HEK293 (cell line): Measurements from ENCODE around the gene NDUFA8.

ENCODE experiments used
- CTCF ChIA-PET: fragments of 350-600 bp; formaldehyde crosslinking; extraction: SDS; loops from one replicate; lab custom pipeline; 2021; ENCODE audit warnings: antibody characterized with exemption; lab: Yijun Ruan, JAX
- POLR2A ChIA-PET: fragments of 300-600 bp; formaldehyde crosslinking; extraction: SDS; loops from one replicate; lab custom pipeline; 2020; ENCODE audit warnings: antibody characterized with exemption, inconsistent platforms; lab: Yijun Ruan, JAX
- H3K27ac ChIP-seq: fragments of 200-500 bp; sonication (Bioruptor generic); 2 replicates; pipeline ENCODE4 v1.5.1; 2014; ENCODE audit warnings: low read depth, low read length, control low read depth, inconsistent platforms; ENCODE audit errors: extremely low read depth
- H3K36me3 ChIP-seq, 2 experiments: fragments of 200-500 bp in 1 of 2; sonication (Bioruptor generic) in 1 of 2; 1 replicate in 1 of 2; 2 replicates in 1 of 2; pipeline ENCODE4 v1.5.1; 2014 to 2017; ENCODE audit warnings: inconsistent platforms in 2 of 2, low read length in 2 of 2; ENCODE audit not compliant: control insufficient read depth in 2 of 2, insufficient read depth in 1 of 2
- H3K4me1 ChIP-seq: fragments of 200-500 bp; sonication (Bioruptor generic); 2 replicates; pipeline ENCODE4 v1.5.1; 2014; ENCODE audit warnings: mild to moderate bottlenecking, low read length, inconsistent platforms; ENCODE audit not compliant: control insufficient read depth, insufficient read depth
- H3K4me3 ChIP-seq: 2 replicates; pipeline ENCODE4 v1.5.1; 2011; ENCODE audit warnings: low read depth, mild to moderate bottlenecking, control low read depth, low read length, moderate library complexity
- H3K9me3 ChIP-seq: fragments of 200-500 bp; sonication (Bioruptor generic); 2 replicates; pipeline ENCODE4 v1.5.1; 2014; ENCODE audit warnings: low read depth, low read length, inconsistent platforms; ENCODE audit not compliant: control insufficient read depth, insufficient read depth
- CTCF ChIP-seq: fragments of 450-650 bp; formaldehyde crosslinking; IDR thresholded peaks from 2 replicates; pipeline ENCODE4 v1.5.1; 2016; ENCODE audit warnings: missing biosample characterization, missing genetic modification characterization
- HOXC10 ChIP-seq: sonication (generic); formaldehyde crosslinking; IDR thresholded peaks from 2 replicates; pipeline ENCODE4 v1.8.1; 2023; ENCODE audit warnings: mild to moderate bottlenecking, missing genetic modification reagents
- KLF10 ChIP-seq: fragments of 450-650 bp; IDR thresholded peaks from 2 replicates; pipeline ENCODE4 v1.5.1; 2018; ENCODE audit warnings: missing biosample characterization, mild to moderate bottlenecking, missing genetic modification characterization
- KLF9 ChIP-seq: fragments of 450-650 bp; formaldehyde crosslinking; IDR thresholded peaks from 2 replicates; pipeline ENCODE4 v1.5.1; 2016; ENCODE audit warnings: missing biosample characterization, missing genetic modification characterization, low read depth
- MEIS1 ChIP-seq: sonication (generic); formaldehyde crosslinking; IDR thresholded peaks from 2 replicates; pipeline ENCODE4 v1.8.1; 2022; ENCODE audit warnings: missing genetic modification reagents, mild to moderate bottlenecking, borderline replicate concordance
- ZEB2 ChIP-seq: fragments of 450-650 bp; formaldehyde crosslinking; IDR thresholded peaks from 2 replicates; pipeline ENCODE4 v1.5.1; 2016; ENCODE audit warnings: missing biosample characterization, missing genetic modification characterization
- ZNF211 ChIP-seq: fragments of 450-650 bp; formaldehyde crosslinking; IDR thresholded peaks from 2 replicates; pipeline ENCODE4 v1.5.1; 2016; ENCODE audit warnings: low read depth, missing biosample characterization, missing genetic modification characterization
- ZNF221 ChIP-seq: fragments of 450-650 bp; formaldehyde crosslinking; IDR thresholded peaks from 2 replicates; pipeline ENCODE4 v1.5.1; 2017; ENCODE audit warnings: missing biosample characterization, missing genetic modification characterization, borderline replicate concordance
- ZNF292 ChIP-seq: fragments of 450-650 bp; formaldehyde crosslinking; IDR thresholded peaks from 2 replicates; pipeline ENCODE4 v1.5.1; 2016; ENCODE audit warnings: low read depth, missing biosample characterization, missing genetic modification characterization, borderline replicate concordance
- ZNF473 ChIP-seq: fragments of 450-650 bp; formaldehyde crosslinking; IDR thresholded peaks from 2 replicates; pipeline ENCODE4 v1.5.1; 2017; ENCODE audit warnings: missing biosample characterization, missing genetic modification characterization
- ZNF501 ChIP-seq: fragments of 450-650 bp; formaldehyde crosslinking; IDR thresholded peaks from 2 replicates; pipeline ENCODE4 v1.5.1; 2016; ENCODE audit warnings: missing biosample characterization, missing genetic modification characterization
- ZNF558 ChIP-seq: fragments of 450-650 bp; formaldehyde crosslinking; IDR thresholded peaks from 2 replicates; pipeline ENCODE4 v1.5.1; 2016; ENCODE audit warnings: missing biosample characterization, missing genetic modification characterization
- ZNF585B ChIP-seq: fragments of 450-650 bp; formaldehyde crosslinking; IDR thresholded peaks from 2 replicates; pipeline ENCODE4 v1.5.1; 2016; ENCODE audit warnings: missing biosample characterization, missing genetic modification characterization
- ZNF610 ChIP-seq: fragments of 450-650 bp; formaldehyde crosslinking; IDR thresholded peaks from 2 replicates; pipeline ENCODE4 v1.5.1; 2016; ENCODE audit warnings: missing biosample characterization, missing genetic modification characterization, borderline replicate concordance
- ZNF624 ChIP-seq: fragments of 450-650 bp; formaldehyde crosslinking; IDR thresholded peaks from 2 replicates; pipeline ENCODE4 v1.5.1; 2017; ENCODE audit warnings: missing biosample characterization, missing genetic modification characterization
- ZNF654 ChIP-seq: fragments of 450-650 bp; formaldehyde crosslinking; IDR thresholded peaks from 2 replicates; pipeline ENCODE4 v1.5.1; 2016; ENCODE audit warnings: low read depth, missing biosample characterization, missing genetic modification characterization
- ZNF692 ChIP-seq: fragments of 450-650 bp; formaldehyde crosslinking; IDR thresholded peaks from 2 replicates; pipeline ENCODE4 v1.5.1; 2016; ENCODE audit warnings: missing biosample characterization, missing genetic modification characterization
- ZNF791 ChIP-seq: fragments of 450-650 bp; formaldehyde crosslinking; IDR thresholded peaks from 2 replicates; pipeline ENCODE4 v1.5.1; 2016; ENCODE audit warnings: missing biosample characterization, missing genetic modification characterization
- ZNF792 ChIP-seq: fragments of 450-650 bp; formaldehyde crosslinking; IDR thresholded peaks from 2 replicates; pipeline ENCODE4 v1.5.1; 2016; ENCODE audit warnings: missing biosample characterization, missing genetic modification characterization
- TF ChIP-seq, protein P1 (sequence below): fragments of 450-650 bp; formaldehyde crosslinking; IDR thresholded peaks from 2 replicates; pipeline ENCODE4 v1.5.1; 2016; ENCODE audit warnings: missing biosample characterization, missing genetic modification characterization
- TF ChIP-seq, protein P2 (sequence below): fragments of 450-650 bp; formaldehyde crosslinking; IDR thresholded peaks from 2 replicates; pipeline ENCODE4 v1.5.1; 2017; ENCODE audit warnings: missing biosample characterization, missing genetic modification characterization

Gene NDUFA8

GRCh38 chr9:122099271-122099869, 60.2 kb downstream of the NDUFA8 start:
- CTCF ChIA-PET = interaction anchor here (0.6 to 8.5 kb wide), 63 partner anchors 10 to 1291 kb away, joined by 3 to 371 read pairs (median 4); partner anchors contain the start of genes MORN5, MRRF, NDUFA8 and PDCL
- POLR2A ChIA-PET = interaction anchor here (1.0 to 1.3 kb wide), 3 partner anchors 23 to 251 kb away, joined by 3 to 5 read pairs (median 4); no protein-coding TSS in a partner anchor
- no peak overlapping the region for H3K27ac ChIP-seq
- TF ChIP-seq ZNF501 (tag by site-specific recombination) (no peak), ZNF211 (no peak), KLF9 (tag by site-specific recombination) (no peak), ZNF473 (tag by site-specific recombination) (no peak), ZNF692 (tag by site-specific recombination) (no peak), ZNF792 (tag by site-specific recombination) (no peak), ZNF610 (tag by site-specific recombination) (no peak), KLF10 (tag by site-specific recombination) (no peak), ZEB2 (no peak), ZNF585B (peak; percentile 51), ZNF221 (no peak), ZNF624 (tag by site-specific recombination) (no peak), ZNF791 (tag by site-specific recombination) (no peak), HOXC10 (no peak), CTCF (peak; percentile 27; the same call in 1 of the 2 replicates), ZNF292 (tag by site-specific recombination) (no peak), ZNF654 (tag by site-specific recombination) (peak; percentile 63), MEIS1 (CRISPR knock-in tag) (no peak), ZNF558 (tag by site-specific recombination) (no peak)
- TF ChIP-seq, protein P1, sequence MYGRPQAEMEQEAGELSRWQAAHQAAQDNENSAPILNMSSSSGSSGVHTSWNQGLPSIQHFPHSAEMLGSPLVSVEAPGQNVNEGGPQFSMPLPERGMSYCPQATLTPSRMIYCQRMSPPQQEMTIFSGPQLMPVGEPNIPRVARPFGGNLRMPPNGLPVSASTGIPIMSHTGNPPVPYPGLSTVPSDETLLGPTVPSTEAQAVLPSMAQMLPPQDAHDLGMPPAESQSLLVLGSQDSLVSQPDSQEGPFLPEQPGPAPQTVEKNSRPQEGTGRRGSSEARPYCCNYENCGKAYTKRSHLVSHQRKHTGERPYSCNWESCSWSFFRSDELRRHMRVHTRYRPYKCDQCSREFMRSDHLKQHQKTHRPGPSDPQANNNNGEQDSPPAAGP (tag by site-specific recombination) = no peak
- TF ChIP-seq, protein P2, sequence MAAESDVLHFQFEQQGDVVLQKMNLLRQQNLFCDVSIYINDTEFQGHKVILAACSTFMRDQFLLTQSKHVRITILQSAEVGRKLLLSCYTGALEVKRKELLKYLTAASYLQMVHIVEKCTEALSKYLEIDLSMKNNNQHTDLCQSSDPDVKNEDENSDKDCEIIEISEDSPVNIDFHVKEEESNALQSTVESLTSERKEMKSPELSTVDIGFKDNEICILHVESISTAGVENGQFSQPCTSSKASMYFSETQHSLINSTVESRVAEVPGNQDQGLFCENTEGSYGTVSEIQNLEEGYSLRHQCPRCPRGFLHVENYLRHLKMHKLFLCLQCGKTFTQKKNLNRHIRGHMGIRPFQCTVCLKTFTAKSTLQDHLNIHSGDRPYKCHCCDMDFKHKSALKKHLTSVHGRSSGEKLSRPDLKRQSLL = peak; percentile 64; the same call in 1 of the 2 replicates
- H3K36me3 ChIP-seq = no peaks in the 10 kb centered on the region
- H3K9me3 ChIP-seq = no peaks in the 10 kb centered on the region
- no peak overlapping the region for H3K4me3 ChIP-seq
- no peaks in the 10 kb centered on the region for H3K4me1 ChIP-seq
